BJ (cell line): ENCODE data around the gene TEKT5. TPM values are rescaled to one million over a fixed set of nuclear protein-coding genes. Genes with fewer than 3 reads are reported as not detected.

Experiments
- CTCF ChIA-PET: fragments of 350-600 bp; formaldehyde crosslinking; extraction: SDS; loops from one replicate; lab custom pipeline; 2021; ENCODE audit warnings: antibody characterized with exemption, inconsistent platforms; lab: Yijun Ruan, JAX
- POLR2A ChIA-PET: fragments of 300-600 bp; sonication (Branson Sonifier 250); formaldehyde crosslinking; extraction: SDS; loops from one replicate; lab custom pipeline; 2021; ENCODE audit warnings: antibody characterized with exemption; lab: Charles Lee
- DNase-seq: peaks from one replicate; pipeline ENCODE4 v3.0.0-alpha.2; 2011; ENCODE audit warnings: low read depth
- H3K27me3 ChIP-seq: 2 replicates; pipeline ENCODE4 v1.6.0; 2011; ENCODE audit warnings: low read length; ENCODE audit not compliant: control insufficient read depth, insufficient read depth
- H3K36me3 ChIP-seq: 2 replicates; pipeline ENCODE4 v1.5.1; 2011; ENCODE audit warnings: low read length; ENCODE audit not compliant: control insufficient read depth, insufficient read depth
- H3K4me3 ChIP-seq: 2 replicates; pipeline ENCODE4 v1.5.1; 2011; ENCODE audit warnings: low read depth, mild to moderate bottlenecking, control low read depth, low read length
- CTCF ChIP-seq: IDR thresholded peaks from 2 replicates; pipeline ENCODE4 v1.5.1; 2011; ENCODE audit warnings: low read depth, mild to moderate bottlenecking, control low read depth, inconsistent platforms, low read length, moderate library complexity; ENCODE audit not compliant: insufficient read depth
- polyA plus RNA-seq: library from polyadenylated mRNA; depleted of rRNA; stranded (reverse); fragments of >200 nt; gene quantifications from 2 replicates; pipeline ENCODE4 v1.2.3, GENCODE V29; 2011

Gene TEKT5
- polyA plus RNA-seq, 1 experiment, result not detected

GRCh38 chr16:10598157-10598556 is 96.6 kb downstream of the TEKT5 start:
- no peak overlapping the region for H3K4me3 ChIP-seq
- peaks cover 10% of the 10 kb centered on the region for H3K27me3 ChIP-seq
- no peak for DNase-seq
- H3K36me3 ChIP-seq, result no peaks in the 10 kb centered on the region
- POLR2A ChIA-PET, result no interaction called here
- TF ChIP-seq CTCF, result no peak
- CTCF ChIA-PET, result interaction anchor here (1.1 kb wide), 1 partner anchor 83 kb away, joined by 3 read pairs; no protein-coding TSS in a partner anchor

- peaks cover 10% of the 10 kb centered on the region for H3K27me3 ChIP-seq
- ChIA-PET POLR2A (no interaction called here), CTCF (no interaction called here)
- no peak for TF ChIP-seq CTCF
- no peak overlapping the region for H3K4me3 ChIP-seq
- no peaks in the 10 kb centered on the region for H3K36me3 ChIP-seq
- no peak for DNase-seq
Observed at GRCh38 chr16:10597187-10597601, 97.5 kb downstream of the TEKT5 start.

- DNase-seq, result no peak
Observed at GRCh38 chr16:10594312-10594950, 100.3 kb downstream of the TEKT5 start.

GRCh38 chr16:10592611-10593010 is 102.1 kb downstream of the TEKT5 start:
- ChIA-PET POLR2A (no interaction called here), CTCF (no interaction called here)
- no peak overlapping the region for H3K4me3 ChIP-seq
- no peak for TF ChIP-seq CTCF
- no peak for DNase-seq
- H3K36me3 ChIP-seq, result no peaks in the 10 kb centered on the region
- peaks cover 4% of the 10 kb centered on the region for H3K27me3 ChIP-seq

More at GRCh38 chr16:10594312-10594950, 100.3 kb downstream of the TEKT5 start:
- Histone ChIP-seq H3K36me3 (no peaks in the 10 kb centered on the region), H3K4me3 (no peak overlapping the region), H3K27me3 (peaks cover 6% of the 10 kb centered on the region)
- no peak for TF ChIP-seq CTCF
- ChIA-PET POLR2A (no interaction called here), CTCF (interaction anchor here (0.6 kb wide), 1 partner anchor 80 kb away, joined by 3 read pairs; no protein-coding TSS in a partner anchor)

GRCh38 chr16:10590342-10590741 is 104.4 kb downstream of the TEKT5 start:
- 0 out of 2 replicates have a peak, but pooled peaks cover 2% of the 10 kb centered on the region for H3K27me3 ChIP-seq
- H3K36me3 ChIP-seq, result no peaks in the 10 kb centered on the region
- TF ChIP-seq CTCF, result no peak
- no peak overlapping the region for H3K4me3 ChIP-seq
- POLR2A ChIA-PET, result no interaction called here
- DNase-seq, result no peak
- CTCF ChIA-PET, result interaction anchor here (1.6 kb wide), 1 partner anchor 10 kb away, joined by 3 read pairs; the partner anchor contains the start of gene EMP2
